ENCODE data around the gene DPP6. TPM values are rescaled to one million over a fixed set of nuclear protein-coding genes. Genes with fewer than 3 reads are reported as not detected.

The DPP6 gene
- total and polyA plus RNA-seq, 2 experiments from 2014 or later = not detected

GRCh38 chr7:154253810-154254209 lies 201.6 kb downstream of the DPP6 start (continued):
- TF ChIP-seq ETS1 (IDR thresholded peaks at IDR 0.05) (no peak), EZH2phosphoT487 (IDR thresholded peaks at IDR 0.05; ENCODE audit: unreplicated experiment) (no peak), ZNF331 (CRISPR knock-in tag; IDR thresholded peaks at IDR 0.05; ENCODE audit: low read depth) (no peak), NANOG (IDR thresholded peaks at IDR 0.05; ENCODE audit: borderline replicate concordance) (no peak), CTCF (conservative IDR thresholded peaks at IDR 0.05; ENCODE audit: low read depth in 2 of 2) (no peak), JUNB (IDR thresholded peaks at IDR 0.05; ENCODE audit: unreplicated experiment) (no peak), CREB1 (CRISPR knock-in tag; IDR thresholded peaks at IDR 0.05; ENCODE audit: low read depth) (no peak), ZNF114 (CRISPR knock-in tag; IDR thresholded peaks at IDR 0.05) (no peak), EZH2 (IDR thresholded peaks at IDR 0.05; ENCODE audit: low read depth, unreplicated experiment) (no peak)

GRCh38 chr7:154255324-154255723 lies 203.1 kb downstream of the DPP6 start:
- Mint-ChIP-seq H3K4me1 (peaks cover 46% of the 10 kb centered on the region), H3K27me3 (ENCODE audit: insufficient read depth, low read depth, poor library complexity) (peaks cover 3% of the 10 kb centered on the region), H3K4me3 (peak overlapping the region; percentile 45), H3K27ac (peak overlapping the region; percentile 58; the same call in 1 of the 2 replicates), H3K36me3 (ENCODE audit: low read depth) (peaks cover 3% of the 10 kb centered on the region; the same call in 2 of the 3 replicates), H3K9me3 (peaks cover 3% of the 10 kb centered on the region)
- Histone ChIP-seq H4K20me1 (replicated peaks; ENCODE audit: insufficient read depth) (no peaks in the 10 kb centered on the region), H3K36me3 (ENCODE audit: insufficient read depth) (no peaks in the 10 kb centered on the region; the same call in 1 of the 2 replicates), H3K9me2 (ENCODE audit: insufficient read depth) (no peaks in the 10 kb centered on the region), H3K79me2 (replicated peaks; ENCODE audit: insufficient read depth) (no peaks in the 10 kb centered on the region), H3K4me3 (no peak overlapping the region), H2AFZ (no peak overlapping the region), H3K27me3 (ENCODE audit: insufficient read depth) (no peaks in the 10 kb centered on the region), H3K4me1 (ENCODE audit: insufficient read depth) (no peaks in the 10 kb centered on the region), H3K27ac (ENCODE audit: low read depth) (no peak overlapping the region), H3K4me2 (no peak overlapping the region), H3F3A (replicated peaks; ENCODE audit: low read depth) (no peaks in the 10 kb centered on the region)
- ATAC-seq (peak; percentile 87), DNase-seq (ENCODE audit: low spot score) (no peak)
- TF ChIP-seq ETS1 (IDR thresholded peaks at IDR 0.05) (no peak), ZNF462 (CRISPR knock-in tag; IDR thresholded peaks at IDR 0.05) (no peak), NANOG (IDR thresholded peaks at IDR 0.05; ENCODE audit: borderline replicate concordance) (no peak), CREB1 (CRISPR knock-in tag; IDR thresholded peaks at IDR 0.05; ENCODE audit: low read depth) (no peak), EZH2 (IDR thresholded peaks at IDR 0.05; ENCODE audit: low read depth, unreplicated experiment) (no peak), POLR2AphosphoS5 (IDR thresholded peaks at IDR 0.05; ENCODE audit: low read depth) (no peak)
